GM19372 (cell line): Measurements from ENCODE around the gene TBC1D5.
"Not testable (repeated sequence)": the region's sequence is repeated elsewhere in the genome, so short reads cannot be mapped to it uniquely, and the experiment has no call there.

ENCODE experiments used
- ATAC-seq: cut with Tn5 transposase; IDR thresholded peaks from one replicate; pipeline ENCODE4 v1.9.1; 2021; ENCODE audit warnings: mild to moderate bottlenecking, low read depth, moderate library complexity; ENCODE audit not compliant: unreplicated experiment

The TBC1D5 gene

GRCh38 chr3:17431004-17431403 is 311.4 kb downstream of the TBC1D5 start:
- no peak for ATAC-seq

GRCh38 chr3:17430582-17430981 is 311.8 kb downstream of the TBC1D5 start:
- ATAC-seq, result no peak

- peak; percentile 51 for ATAC-seq
These were observed 318.5 kb downstream of the TBC1D5 start for GRCh38 chr3:17423786-17424536.

GRCh38 chr3:17422636-17423035 is 319.8 kb downstream of the TBC1D5 start:
- ATAC-seq, result no peak

- no peak for ATAC-seq
These were observed 321.8 kb downstream of the TBC1D5 start for GRCh38 chr3:17420668-17421067.

GRCh38 chr3:17412950-17413530 is 329.4 kb downstream of the TBC1D5 start:
- ATAC-seq, result peak; percentile 92

GRCh38 chr3:17411157-17411877 is 331.1 kb downstream of the TBC1D5 start:
- ATAC-seq, result no peak

GRCh38 chr3:17407576-17407975 is 334.9 kb downstream of the TBC1D5 start:
- ATAC-seq, result no peak

GRCh38 chr3:17404548-17404947 is 337.9 kb downstream of the TBC1D5 start:
- no peak for ATAC-seq

GRCh38 chr3:17402442-17402841 is 340.0 kb downstream of the TBC1D5 start:
- no peak for ATAC-seq

GRCh38 chr3:17401912-17402311 is 340.5 kb downstream of the TBC1D5 start:
- no peak for ATAC-seq

GRCh38 chr3:17399586-17399985 is 342.8 kb downstream of the TBC1D5 start:
- ATAC-seq, result peak; percentile 31

GRCh38 chr3:17398959-17399551 is 343.4 kb downstream of the TBC1D5 start:
- peak; percentile 92 for ATAC-seq

- no peak for ATAC-seq
These were observed 346.4 kb downstream of the TBC1D5 start for GRCh38 chr3:17396036-17396435.

GRCh38 chr3:17394541-17395155 is 347.8 kb downstream of the TBC1D5 start:
- no peak for ATAC-seq

GRCh38 chr3:17392516-17392915 is 349.9 kb downstream of the TBC1D5 start:
- not testable (repeated sequence) for ATAC-seq

GRCh38 chr3:17390785-17391184 is 351.6 kb downstream of the TBC1D5 start:
- no peak for ATAC-seq

- ATAC-seq, result no peak
These were observed 355.3 kb downstream of the TBC1D5 start for GRCh38 chr3:17387108-17387507.

GRCh38 chr3:17386432-17386831 is 356.0 kb downstream of the TBC1D5 start:
- no peak for ATAC-seq

- no peak for ATAC-seq
These were observed 357.7 kb downstream of the TBC1D5 start for GRCh38 chr3:17384567-17385296.
